ENCODE results near the gene SUCLG2.

The SUCLG2 gene

DNA sequence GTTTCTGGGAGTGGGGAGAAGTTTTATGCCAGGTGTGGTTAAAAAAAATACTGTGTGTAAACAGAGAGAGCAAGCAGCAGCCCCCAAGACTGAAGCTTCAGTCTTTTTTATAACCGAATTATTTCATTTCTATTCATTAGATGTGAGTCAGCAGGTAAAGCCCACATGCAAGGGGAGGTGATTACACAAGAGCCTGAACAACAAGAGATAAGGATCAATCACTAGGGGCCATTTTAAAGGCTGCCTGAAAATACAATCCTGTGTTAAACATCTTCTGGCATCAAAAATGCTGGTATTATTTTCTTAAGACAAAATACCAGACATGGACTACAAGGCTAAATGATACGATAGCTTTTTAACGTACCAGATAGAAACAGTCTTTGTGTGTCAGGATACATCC is 217.3 kb downstream of the SUCLG2 start:
- no peak for DNase-seq

DNA sequence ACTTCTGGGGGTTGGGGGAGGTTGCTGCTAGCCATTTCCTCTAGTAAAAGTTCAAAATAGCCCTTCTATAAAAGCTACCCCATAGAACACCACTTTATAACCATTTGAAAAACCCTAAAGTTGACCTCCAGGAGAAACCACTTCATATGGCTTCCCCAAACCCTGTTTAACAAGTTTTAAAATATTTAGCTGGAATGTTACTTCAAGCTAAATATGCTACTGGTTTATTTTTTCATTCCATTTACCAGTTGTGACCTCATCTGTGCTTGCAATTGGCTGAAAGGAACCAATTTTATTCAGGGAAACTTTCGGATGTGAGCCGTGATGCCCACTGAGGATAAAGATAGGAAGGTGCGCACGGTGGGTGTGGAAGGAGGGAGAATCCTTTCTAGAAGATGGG is 221.3 kb downstream of the SUCLG2 start:
- no peak for DNase-seq

DNA sequence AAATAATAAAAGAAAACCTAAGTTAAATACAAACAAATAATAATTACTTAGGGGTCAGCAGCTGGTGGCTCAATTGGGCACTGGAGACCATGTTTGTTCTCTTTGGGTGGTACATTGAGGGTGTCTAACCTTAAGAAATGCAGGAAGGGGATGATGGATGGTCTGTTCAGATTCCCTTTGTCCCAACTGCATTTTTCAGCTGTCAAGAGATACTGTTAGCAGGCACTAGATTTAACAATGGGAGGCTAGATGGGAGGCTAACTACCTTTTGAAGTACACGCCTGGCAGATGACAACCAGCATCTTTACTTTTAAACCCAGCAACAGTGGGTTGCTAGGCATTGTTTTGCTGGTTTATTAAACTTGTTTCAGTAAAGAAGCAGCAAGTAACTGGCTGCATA is 222.5 kb downstream of the SUCLG2 start:
- peak; percentile 48 for DNase-seq

DNA sequence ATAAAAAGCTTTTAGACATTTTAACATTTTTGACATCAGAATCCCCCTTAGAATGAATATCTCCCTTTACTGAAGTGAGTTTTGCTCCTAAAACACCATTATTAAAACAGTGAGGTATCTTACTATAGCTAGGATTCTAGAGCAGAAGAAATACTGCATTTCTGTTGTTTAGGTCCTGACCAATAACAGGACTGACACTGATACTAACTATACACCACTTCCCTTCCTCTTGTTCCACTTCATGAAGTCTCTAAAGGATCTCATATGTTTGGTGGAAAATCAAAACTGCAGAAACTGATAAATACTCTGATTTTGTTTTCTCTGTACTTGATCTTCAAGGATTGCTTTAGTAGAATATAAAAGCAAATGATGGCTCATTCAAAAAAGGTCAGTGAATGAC is 230.7 kb downstream of the SUCLG2 start:
- no peak for DNase-seq

DNA sequence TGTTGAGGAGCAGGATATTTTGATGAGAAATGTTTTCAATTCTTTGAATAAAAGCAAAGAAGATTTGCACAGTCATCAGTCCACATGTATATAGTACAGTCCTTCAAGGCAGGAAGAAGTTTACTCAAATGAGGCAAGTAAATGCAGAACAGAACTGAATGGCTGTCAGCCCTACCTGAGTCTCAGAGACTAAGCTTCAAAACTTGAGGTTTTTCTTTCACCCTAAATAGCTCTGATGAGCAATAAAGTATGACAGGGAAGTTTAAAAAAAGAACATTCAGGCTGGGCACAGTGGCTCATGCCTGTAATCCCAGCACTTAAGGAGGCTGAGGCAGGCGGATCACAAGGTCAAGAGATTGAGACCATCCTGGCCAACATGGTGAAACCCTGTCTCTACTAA is 232.5 kb downstream of the SUCLG2 start:
- DNase-seq = no peak

DNA sequence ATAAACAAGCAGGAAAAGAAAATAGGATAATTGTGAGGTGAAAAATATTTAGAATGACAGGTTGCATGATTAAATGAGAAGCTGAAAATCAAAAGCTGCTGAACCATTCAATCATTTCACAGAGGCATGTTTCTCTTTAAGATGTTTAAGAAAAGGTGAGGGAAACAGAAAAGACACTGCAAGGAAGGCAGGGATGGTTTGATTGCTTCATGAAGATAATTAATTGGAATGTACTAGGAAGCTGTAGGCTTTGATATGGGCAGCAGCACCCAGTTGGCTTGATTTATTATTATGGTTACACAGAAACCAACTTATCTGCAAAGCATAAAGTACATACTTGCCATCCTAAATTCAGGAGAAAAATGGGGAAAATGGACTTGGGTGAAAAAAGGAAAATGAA is 234.6 kb downstream of the SUCLG2 start:
- no peak for DNase-seq

DNA sequence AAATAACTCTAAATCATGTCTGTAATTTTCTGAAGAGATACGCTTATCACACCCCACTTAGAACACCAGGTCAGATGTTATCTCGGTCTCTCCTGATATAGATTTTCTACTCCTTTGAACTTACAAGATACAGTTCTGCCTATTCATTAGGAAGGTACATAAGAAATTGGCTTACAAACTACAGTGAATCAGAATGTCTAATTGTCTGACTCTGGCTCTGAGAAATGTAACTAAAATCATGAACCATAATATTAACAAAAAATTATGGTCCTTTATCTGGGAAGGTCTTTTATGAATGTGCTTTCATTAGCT is 235.2 kb downstream of the SUCLG2 start:
- DNase-seq = no peak

DNA sequence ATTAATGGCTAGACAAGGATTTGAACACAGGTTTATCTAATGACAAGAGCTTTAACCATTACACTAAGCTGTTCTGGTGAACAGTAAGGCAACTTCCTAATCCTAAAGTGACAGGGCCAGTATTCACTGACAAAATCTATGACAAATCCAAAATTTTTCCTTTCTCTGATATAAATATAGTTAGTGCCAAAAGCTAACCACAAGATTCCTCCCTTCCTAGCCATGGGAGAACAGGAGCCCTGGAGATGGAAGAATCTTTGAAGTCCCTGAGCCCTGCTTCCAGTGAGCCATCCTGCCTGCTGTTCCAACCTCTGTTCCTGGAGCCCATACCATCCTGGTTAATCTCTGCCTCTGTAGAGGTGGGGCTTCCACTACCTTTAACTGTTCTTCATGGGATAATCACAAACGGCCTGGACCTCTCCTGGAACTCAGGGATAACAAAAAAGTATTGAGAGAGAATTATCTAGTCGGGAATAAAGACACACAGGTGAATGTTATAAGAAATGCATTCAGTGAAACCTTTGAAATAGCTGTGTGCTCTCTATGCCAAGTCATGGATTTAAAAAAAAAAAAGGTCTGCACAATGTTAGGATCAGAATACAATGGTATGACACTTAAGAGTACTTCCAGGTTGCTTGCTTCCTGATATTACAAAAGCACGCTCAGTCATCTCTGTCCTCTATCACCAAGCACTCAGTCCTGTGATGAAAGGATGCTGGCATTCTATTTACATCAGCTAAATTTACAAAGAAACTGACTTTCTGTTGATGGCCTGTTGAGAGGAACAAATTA is 235.8 kb downstream of the SUCLG2 start:
- DNase-seq = no peak

DNA sequence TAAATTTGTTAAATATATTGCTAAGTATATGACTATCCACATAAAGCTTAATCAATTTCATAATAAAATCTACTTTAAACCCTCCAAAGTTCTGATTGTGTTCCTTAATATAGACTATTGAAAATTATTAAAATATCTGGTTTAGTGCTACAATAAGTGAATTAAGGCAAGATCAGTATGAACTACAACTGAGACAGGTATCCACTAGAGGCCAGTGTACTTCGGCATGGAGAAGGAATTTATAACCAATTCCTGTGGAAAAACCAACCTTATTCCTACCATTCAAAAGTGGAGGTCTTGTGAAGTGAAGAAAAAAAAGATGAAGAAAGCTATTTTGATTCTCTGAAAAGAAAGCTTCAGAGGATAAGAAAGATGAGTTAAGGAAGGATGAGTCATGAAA is 237.7 kb downstream of the SUCLG2 start:
- no peak for DNase-seq

DNA sequence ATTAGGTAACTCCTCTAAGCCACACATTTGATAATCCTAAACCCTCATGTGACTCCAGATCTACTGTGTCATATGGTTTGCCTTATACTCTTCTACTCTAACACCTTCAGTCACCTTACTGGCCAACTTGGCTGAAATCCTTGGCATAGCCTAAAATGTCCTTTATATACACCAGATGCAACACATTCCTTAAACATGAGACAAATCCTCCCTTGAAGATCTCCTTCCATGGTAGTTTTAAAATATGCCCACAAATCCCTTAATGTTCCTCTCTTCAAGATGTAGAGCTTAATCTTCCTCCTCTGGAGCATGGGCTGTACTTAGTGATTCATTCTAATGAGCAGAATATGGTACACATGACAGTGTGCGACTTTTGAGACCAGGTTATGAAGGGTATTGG is 238.9 kb downstream of the SUCLG2 start:
- DNase-seq = no peak

DNA sequence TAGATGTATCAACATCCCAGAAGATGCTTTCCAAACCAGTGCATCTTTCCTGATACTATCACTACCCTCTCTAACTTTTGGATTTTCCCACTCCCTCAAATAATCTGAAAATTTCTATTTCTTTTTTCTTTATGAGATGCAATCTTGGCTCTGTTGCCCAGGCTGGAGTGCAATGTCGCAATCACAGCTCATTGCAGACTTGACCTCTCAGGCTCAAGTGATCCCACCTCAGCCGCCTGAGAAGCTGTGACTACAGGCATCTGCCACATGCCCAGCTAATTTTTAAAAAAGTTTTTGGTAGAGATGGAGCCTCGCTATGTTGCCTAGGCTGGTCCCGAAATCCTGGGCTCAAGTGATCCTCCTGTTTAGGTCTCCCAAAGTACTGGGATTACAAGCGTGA is 239.7 kb downstream of the SUCLG2 start:
- DNase-seq = no peak

DNA sequence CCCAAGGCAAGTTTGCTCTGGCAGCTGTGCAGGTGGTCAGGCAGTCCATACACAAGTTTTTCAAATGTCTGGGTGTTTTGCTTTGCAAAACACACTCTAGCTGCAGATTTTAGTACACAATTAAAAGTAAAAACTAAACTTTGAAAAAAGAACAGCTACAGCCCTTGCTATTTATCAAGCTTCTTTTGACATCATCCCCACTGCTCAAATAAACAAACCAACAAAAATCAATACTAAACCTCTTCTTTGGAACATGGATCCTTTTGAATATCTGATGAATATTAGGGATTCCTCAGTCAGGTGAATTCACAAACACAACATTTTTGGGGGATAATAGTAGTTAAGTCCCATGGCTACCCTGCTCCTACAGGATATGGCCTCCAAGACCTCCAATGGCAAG is 249.2 kb downstream of the SUCLG2 start:
- DNase-seq = no peak

DNA sequence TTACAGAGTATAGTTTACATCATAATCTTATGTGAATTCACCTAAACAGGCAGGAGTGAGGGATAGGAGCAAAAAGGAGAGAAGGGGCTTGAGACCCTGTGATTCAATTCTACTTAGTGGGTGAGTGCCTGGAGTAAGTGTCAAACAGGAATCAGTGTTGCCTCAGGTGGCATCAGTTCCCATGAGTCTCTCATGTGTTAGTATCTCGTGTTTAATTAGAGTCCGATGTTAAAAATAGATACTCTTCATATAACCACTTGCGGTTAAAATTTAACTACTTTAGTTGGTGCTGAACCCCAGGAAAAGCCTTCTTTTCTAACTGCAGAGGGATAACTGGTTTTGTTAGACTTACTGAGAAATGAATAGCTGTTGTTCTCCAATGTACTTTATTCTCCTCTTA is 251.5 kb downstream of the SUCLG2 start:
- no peak for DNase-seq

DNA sequence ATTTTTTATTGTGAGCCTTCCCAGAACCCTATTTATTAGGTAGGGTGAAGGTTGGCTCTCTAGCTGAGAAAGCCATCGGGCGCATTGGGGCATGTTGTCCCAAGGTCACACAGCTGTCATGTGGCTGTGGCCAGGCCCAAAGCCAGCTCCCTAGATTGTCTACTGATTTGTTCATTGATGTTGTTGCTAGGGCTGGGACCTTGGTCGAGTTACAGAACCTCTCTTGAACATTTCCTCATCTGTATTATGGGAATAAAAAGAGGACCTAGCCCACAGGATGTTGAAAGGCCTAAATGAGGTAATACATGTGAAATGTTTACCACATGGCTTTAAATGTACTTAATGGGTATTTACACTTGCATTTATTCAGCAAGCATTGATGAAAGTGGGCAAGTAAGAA is 252.5 kb downstream of the SUCLG2 start:
- DNase-seq = no peak

DNA sequence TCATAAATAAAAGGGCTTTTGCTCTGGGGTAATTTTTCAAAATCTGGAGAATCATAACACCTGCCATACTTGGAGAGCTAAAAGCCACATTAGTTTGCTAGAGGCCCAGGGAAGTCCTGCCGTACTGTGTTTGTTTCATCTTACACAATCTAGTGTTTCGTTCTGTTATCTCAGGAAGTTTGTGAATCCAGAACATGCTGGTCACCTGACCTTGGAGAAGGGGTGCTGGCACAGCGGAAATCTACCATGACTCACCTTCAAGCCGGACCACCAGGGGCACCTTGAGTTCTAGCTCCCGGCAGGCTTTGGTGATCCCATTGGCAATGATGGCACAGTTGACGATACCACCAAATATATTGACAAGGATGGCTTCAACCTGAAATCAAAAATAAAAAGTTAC is 253.9 kb downstream of the SUCLG2 start:
- no peak for DNase-seq

DNA sequence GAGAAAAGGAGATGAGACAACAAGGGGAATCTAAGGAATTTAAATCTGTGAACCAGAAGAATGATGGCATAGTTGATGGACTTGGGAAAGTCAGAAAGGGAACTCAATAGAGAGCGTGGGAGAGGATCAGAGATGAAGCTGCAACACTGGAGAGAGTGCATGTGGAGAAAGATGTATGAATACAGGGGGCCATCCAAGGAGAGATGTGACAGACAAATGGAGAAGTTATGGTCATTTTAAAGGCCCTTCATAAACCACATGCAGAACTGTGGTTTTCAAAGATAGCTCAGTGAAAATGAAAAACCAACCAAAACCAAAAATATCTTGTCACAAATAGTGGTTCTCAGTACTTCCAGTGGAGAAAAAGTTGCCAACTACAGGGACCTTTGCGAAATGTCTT is 265.2 kb downstream of the SUCLG2 start:
- no peak for DNase-seq

DNA sequence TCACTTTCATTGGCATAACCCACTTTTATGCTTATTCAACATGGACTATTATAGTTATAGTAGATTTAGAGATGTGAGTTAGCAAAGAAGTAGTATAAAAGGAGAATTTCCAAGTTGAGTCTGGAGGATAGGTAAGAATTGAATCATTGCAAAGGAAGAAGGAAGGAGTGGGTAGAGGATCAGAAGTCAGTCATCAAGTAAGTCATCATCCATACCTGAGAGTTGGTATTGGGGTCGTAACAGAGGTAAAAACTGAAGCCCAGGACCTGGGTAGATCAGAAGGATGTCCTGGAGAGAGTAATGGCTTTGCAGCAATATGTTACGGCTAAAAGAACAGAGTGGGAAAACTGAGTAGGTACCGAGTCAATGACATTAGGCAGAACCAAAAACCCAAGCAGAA is 265.7 kb downstream of the SUCLG2 start:
- no peak for DNase-seq

DNA sequence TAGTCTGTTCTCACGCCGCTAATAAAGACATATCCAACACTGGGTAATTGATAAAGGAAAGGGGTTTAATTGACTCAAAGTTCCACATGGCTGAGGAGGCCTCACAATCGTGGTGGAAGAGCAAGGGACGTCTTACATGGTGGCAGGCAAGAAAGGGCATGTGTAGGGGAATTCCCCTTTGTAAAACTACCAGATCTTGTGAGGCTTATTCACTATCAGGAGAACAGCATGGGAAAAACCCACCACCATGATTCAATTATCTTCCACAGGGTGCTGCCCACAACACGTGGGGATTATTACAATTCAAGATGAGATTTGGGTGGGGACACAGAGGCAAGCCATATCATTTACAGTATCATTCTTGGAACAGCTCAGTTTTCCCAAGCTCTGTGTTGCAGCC is 268.0 kb downstream of the SUCLG2 start:
- no peak for DNase-seq

DNA sequence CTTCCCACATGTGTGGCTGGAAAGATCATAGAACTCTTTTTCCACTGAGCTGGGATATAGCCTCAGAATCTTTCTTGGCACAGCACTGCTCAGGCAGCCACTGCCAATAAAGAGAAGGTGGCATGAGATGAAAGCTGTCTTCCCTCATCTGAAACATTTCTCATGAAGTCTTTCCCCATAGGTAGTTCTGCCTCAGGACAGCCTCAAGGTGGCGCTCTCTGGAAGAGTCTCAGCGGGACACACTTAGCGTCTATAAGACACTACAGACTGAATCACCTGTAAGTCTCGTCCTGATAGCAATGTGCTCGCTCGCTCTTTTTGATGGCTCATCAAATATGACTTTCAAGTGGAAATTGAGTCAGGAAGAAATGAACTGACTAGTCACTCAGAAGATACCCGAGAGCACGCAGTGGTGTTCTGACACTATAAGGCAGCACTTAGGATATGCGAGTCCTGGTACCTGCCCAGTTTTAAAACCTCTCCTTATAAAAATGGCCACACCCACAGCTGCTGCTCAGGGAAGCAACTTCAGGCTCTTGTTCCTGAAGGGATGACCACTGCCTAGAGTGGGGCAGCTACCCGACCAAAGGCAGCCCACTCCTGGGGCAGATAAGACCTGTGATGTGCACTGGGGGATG is 269.5 kb downstream of the SUCLG2 start:
- DNase-seq = peak; percentile 55

DNA sequence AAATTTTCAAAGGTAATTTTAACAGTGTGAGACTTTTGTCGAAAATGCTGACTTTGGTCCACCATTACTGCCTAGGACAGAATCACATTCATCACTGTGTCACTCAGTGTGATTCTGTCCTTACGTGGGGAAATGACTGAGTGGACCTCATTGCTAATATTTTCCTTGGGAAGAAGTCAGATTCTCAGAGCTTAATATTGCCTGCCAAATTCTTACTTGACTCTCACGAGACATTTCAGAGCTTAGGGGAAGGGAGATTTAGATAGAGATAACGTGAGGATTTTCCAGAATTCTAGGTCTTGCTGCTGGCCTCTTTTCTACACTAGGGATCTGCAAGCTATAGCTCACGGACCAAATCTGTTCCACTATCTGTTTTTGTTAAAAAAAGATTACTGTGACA is 270.4 kb downstream of the SUCLG2 start:
- DNase-seq = no peak

DNA sequence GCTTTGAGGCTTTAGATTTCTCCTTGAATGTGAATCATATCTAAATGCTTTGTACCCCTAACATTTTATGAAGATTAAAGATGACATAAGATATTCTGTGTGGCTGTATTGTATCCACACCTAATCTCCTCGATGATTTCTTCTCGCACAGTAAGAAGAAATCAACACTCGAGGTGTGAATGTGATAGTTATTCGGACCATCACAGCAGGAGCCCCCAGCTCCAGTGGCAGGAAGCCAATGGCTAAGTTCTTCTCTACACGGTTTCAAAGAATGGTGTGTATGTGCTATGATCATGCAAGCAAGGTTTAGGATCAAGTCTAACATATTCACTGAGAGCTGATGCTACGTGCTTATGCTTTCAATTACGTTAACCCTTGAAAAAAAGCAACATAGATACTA is 271.0 kb downstream of the SUCLG2 start:
- DNase-seq = peak; percentile 35

DNA sequence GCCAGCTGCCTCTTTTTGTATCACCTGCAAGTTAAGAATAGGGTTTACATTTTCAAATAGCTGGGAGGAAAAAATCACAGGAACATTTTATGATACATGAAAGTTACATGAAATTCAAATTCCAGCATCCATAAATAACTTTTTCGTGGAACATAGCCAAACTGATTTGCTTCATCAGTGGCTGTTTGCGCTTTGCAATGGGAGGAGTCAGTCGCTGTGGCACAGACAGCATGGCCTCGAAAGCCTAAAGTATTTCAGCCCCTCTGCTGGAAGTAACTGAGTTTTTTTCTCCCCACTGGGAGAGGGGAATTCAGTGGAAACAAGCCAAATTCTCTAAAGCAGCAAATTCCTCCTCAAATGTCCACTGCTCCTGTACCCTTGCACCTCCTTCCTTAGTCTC is 271.9 kb downstream of the SUCLG2 start:
- peak; percentile 8 for DNase-seq

DNA sequence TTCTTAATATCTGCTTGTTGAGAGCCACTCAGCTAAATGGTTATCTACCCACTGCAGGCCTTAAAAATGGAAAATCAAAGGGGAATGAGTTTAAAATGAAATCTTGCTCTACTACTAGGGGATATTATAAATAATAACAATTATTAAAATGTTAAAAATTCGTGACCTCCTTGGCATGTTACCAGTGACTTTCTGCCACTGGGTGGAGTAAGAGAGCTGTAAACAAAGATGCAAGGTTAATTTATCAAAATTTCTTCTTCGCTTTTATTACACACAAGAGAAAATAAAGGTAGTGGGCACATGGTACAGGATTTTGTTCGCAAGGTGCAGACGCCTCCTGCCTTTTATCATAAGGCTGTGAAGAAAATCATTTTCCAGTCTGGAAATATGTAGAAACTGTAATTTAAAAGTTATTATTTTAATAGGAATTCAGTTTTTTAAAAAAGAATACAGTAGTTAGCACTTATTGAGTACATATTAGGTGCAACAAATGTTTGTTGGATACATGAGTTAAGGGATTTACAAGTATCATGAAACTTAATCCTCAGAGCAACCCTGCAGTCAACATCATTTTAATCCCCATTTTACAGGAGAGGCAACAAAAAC is 272.6 kb downstream of the SUCLG2 start:
- peak; percentile 46 for DNase-seq

DNA sequence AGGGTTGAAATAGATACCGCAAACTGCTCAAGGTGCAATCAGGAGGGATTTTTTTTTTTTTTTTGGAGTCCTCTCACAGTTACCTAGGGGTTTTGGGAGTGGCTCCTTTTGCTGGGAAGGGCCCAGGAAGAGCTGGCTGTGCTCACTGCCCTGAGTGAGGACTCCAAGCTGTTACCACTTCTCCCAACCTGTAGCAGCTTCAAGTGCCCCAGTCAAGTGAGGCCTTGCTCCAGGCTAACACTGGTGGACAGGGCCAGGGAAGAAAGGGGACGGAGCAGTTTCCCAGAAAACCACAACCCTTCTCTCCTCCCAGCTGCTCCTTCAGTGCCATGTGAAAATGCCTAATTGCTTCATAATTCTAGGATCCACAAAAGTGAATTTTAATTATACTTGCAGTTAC is 274.3 kb downstream of the SUCLG2 start:
- DNase-seq = no peak

DNA sequence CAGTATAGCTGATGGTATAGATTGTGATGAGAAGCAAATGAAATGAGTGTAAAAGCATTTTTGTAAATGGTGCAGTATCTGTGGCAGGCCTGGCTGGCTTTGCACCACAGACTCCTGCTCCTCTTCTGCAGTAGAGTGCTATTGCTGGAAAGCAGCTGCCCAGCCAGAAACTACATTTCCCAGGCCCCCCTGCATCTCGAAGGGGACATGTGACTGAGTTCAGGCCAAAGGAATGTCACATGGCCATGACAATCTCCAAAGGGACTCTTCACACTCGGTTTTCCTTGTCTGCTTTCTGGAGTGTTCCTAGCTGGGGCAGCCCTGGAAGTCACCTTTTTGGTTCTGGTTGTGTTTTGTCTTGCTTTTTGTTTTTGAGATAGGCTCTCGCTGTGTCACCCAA is 277.1 kb downstream of the SUCLG2 start:
- DNase-seq = no peak
